HEK293 (cell line): Measurements from ENCODE around the gene IFITM1.

Experiments
- MEIS1 ChIP-seq: sonication (generic); formaldehyde crosslinking; IDR thresholded peaks from 2 replicates; pipeline ENCODE4 v1.8.1; 2022; ENCODE audit warnings: missing genetic modification reagents, mild to moderate bottlenecking, borderline replicate concordance
- SETDB1 ChIP-seq: IDR thresholded peaks from one replicate; pipeline ENCODE4 v1.6.1; 2017; ENCODE audit warnings: mild to moderate bottlenecking, low read length, moderate library complexity, mixed read lengths; ENCODE audit not compliant: insufficient read length
- TSHZ1 ChIP-seq: fragments of 450-650 bp; formaldehyde crosslinking; IDR thresholded peaks from 2 replicates; pipeline ENCODE4 v1.5.1; 2016; ENCODE audit warnings: missing biosample characterization, missing genetic modification characterization, borderline replicate concordance
- ZFP3 ChIP-seq: fragments of 450-650 bp; formaldehyde crosslinking; IDR thresholded peaks from 2 replicates; pipeline ENCODE4 v1.5.1; 2016; ENCODE audit warnings: low read depth, missing biosample characterization, missing genetic modification characterization
- ZNF19 ChIP-seq: fragments of 450-650 bp; formaldehyde crosslinking; IDR thresholded peaks from 2 replicates; pipeline ENCODE4; 2016; ENCODE audit warnings: missing biosample characterization, missing genetic modification characterization, low read depth
- ZNF24 ChIP-seq: fragments of 450-650 bp; formaldehyde crosslinking; IDR thresholded peaks from 2 replicates; pipeline ENCODE4 v1.5.1; 2016; ENCODE audit warnings: missing biosample characterization, missing genetic modification characterization
- ZNF302 ChIP-seq: fragments of 450-650 bp; formaldehyde crosslinking; IDR thresholded peaks from 2 replicates; pipeline ENCODE4 v1.5.1; 2016; ENCODE audit warnings: missing biosample characterization, missing genetic modification characterization, low read depth
- ZNF530 ChIP-seq: fragments of 450-650 bp; formaldehyde crosslinking; IDR thresholded peaks from 2 replicates; pipeline ENCODE4 v1.5.1; 2016; ENCODE audit warnings: low read depth, missing biosample characterization, missing genetic modification characterization
- TF ChIP-seq, protein P1 (sequence below): fragments of 450-650 bp; formaldehyde crosslinking; IDR thresholded peaks from 2 replicates; pipeline ENCODE4 v1.5.1; 2016; ENCODE audit warnings: missing biosample characterization, missing genetic modification characterization
- TF ChIP-seq, protein P2 (sequence below): fragments of 450-650 bp; formaldehyde crosslinking; IDR thresholded peaks from 2 replicates; pipeline ENCODE4 v1.5.1; 2016; ENCODE audit warnings: missing biosample characterization, missing genetic modification characterization, low read depth

- TF ChIP-seq, protein P1, sequence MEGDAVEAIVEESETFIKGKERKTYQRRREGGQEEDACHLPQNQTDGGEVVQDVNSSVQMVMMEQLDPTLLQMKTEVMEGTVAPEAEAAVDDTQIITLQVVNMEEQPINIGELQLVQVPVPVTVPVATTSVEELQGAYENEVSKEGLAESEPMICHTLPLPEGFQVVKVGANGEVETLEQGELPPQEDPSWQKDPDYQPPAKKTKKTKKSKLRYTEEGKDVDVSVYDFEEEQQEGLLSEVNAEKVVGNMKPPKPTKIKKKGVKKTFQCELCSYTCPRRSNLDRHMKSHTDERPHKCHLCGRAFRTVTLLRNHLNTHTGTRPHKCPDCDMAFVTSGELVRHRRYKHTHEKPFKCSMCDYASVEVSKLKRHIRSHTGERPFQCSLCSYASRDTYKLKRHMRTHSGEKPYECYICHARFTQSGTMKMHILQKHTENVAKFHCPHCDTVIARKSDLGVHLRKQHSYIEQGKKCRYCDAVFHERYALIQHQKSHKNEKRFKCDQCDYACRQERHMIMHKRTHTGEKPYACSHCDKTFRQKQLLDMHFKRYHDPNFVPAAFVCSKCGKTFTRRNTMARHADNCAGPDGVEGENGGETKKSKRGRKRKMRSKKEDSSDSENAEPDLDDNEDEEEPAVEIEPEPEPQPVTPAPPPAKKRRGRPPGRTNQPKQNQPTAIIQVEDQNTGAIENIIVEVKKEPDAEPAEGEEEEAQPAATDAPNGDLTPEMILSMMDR (tag by site-specific recombination), result no peak
- no peak for TF ChIP-seq ZFP3 (tag by site-specific recombination)
- TF ChIP-seq ZNF24, result no peak
- TF ChIP-seq ZNF19 (tag by site-specific recombination), result no peak
- no peak for TF ChIP-seq TSHZ1 (tag by site-specific recombination)
- TF ChIP-seq, protein P2, sequence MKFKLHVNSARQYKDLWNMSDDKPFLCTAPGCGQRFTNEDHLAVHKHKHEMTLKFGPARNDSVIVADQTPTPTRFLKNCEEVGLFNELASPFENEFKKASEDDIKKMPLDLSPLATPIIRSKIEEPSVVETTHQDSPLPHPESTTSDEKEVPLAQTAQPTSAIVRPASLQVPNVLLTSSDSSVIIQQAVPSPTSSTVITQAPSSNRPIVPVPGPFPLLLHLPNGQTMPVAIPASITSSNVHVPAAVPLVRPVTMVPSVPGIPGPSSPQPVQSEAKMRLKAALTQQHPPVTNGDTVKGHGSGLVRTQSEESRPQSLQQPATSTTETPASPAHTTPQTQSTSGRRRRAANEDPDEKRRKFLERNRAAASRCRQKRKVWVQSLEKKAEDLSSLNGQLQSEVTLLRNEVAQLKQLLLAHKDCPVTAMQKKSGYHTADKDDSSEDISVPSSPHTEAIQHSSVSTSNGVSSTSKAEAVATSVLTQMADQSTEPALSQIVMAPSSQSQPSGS (tag by site-specific recombination), result no peak
- no peak for TF ChIP-seq ZNF302 (tag by site-specific recombination)
- TF ChIP-seq SETDB1, result no peak
- TF ChIP-seq MEIS1 (CRISPR knock-in tag), result no peak
- TF ChIP-seq ZNF530, result no peak
Measured at GRCh38 chr11:316031-316701, 2.3 kb downstream of the IFITM1 start.
